ENCODE results near the gene ATP8B4.

ATP8B4 gene

DNA sequence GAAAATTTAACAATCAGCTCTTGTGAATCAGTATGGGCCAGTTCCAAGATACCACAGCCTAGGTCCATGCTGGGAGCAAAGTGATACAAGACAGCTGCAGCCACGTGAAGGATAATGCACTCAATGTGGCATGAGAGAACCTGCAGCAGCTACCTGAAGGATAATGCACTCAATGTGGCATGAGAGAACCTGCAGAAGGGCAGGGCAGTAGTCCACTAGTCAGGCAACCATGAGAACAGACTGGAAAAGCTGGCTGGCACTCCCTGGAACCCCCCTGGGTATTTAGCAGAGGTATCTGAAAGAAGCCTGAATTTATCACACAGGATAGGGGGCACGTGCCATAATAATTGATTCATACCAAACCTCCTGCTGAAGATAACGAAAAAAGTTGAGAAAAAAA lies 237.6 kb downstream of the ATP8B4 start:
- Histone ChIP-seq H3K9me3 (ENCODE audit: low read length) (no peaks in the 10 kb centered on the region), H3K4me1 (ENCODE audit: insufficient read depth, low read length, severe bottlenecking) (no peaks in the 10 kb centered on the region), H3K79me2 (ENCODE audit: insufficient read depth, low read length) (no peaks in the 10 kb centered on the region), H3K36me3 (ENCODE audit: insufficient read depth, low read length) (no peaks in the 10 kb centered on the region), H3K4me3 (ENCODE audit: low read depth, low read length, poor library complexity, severe bottlenecking) (no peak overlapping the region), H3K9me2 (ENCODE audit: low read depth, low read length) (no peaks in the 10 kb centered on the region), H2AFZ (ENCODE audit: low read length) (no peak overlapping the region), H3K27ac (ENCODE audit: low read depth, low read length, poor library complexity, severe bottlenecking) (no peak overlapping the region), H4K20me1 (ENCODE audit: insufficient read depth, low read length) (no peaks in the 10 kb centered on the region), H3K4me2 (ENCODE audit: low read length) (no peak overlapping the region), H3K27me3 (ENCODE audit: insufficient read depth, low read length) (no peaks in the 10 kb centered on the region), H3F3A (ENCODE audit: insufficient read depth, low read length) (no peaks in the 10 kb centered on the region), H3K9ac (ENCODE audit: low read length) (no peak overlapping the region)
- TF ChIP-seq EZH2 (IDR thresholded peaks at IDR 0.05; ENCODE audit: borderline replicate concordance, low read length) = no peak
- TF ChIP-seq, protein P1, sequence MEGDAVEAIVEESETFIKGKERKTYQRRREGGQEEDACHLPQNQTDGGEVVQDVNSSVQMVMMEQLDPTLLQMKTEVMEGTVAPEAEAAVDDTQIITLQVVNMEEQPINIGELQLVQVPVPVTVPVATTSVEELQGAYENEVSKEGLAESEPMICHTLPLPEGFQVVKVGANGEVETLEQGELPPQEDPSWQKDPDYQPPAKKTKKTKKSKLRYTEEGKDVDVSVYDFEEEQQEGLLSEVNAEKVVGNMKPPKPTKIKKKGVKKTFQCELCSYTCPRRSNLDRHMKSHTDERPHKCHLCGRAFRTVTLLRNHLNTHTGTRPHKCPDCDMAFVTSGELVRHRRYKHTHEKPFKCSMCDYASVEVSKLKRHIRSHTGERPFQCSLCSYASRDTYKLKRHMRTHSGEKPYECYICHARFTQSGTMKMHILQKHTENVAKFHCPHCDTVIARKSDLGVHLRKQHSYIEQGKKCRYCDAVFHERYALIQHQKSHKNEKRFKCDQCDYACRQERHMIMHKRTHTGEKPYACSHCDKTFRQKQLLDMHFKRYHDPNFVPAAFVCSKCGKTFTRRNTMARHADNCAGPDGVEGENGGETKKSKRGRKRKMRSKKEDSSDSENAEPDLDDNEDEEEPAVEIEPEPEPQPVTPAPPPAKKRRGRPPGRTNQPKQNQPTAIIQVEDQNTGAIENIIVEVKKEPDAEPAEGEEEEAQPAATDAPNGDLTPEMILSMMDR (IDR thresholded peaks at IDR 0.05; ENCODE audit: low read length) = no peak

DNA sequence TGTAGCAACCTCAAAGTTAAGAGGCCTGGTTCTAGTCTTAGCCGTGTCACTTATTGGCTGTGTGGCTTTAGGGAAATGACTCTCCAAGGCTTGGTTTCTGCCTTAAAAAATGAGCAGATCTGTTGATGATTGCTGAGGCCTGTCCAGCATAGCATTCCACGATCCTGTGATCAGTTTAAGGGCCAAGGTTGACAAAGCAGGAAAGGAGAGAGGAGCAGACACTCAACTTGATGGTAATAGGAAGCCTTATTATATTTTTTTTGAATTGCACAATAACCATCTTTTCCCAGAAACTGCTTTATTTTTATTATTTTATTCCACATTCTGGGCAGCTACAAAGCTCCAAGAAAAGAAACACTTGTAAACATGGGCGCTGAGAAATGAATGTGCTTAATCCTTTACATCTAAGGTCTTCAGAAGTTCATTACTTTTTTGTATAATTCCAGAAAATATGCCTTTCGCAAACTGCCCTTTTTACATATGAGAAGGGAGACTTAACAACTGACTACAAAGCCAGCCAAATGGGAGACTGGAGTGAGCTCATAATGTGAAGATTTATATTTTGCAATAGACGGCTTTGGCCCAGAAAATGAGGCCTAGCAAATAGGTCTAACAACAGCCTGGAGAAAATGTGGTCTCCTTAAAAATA lies 241.0 kb downstream of the ATP8B4 start:
- Histone ChIP-seq H3K9ac (ENCODE audit: low read length) (no peak overlapping the region), H3K4me1 (ENCODE audit: insufficient read depth, low read length, severe bottlenecking) (no peaks in the 10 kb centered on the region), H2AFZ (ENCODE audit: low read length) (no peak overlapping the region), H3K9me2 (ENCODE audit: low read depth, low read length) (no peaks in the 10 kb centered on the region), H3K27me3 (ENCODE audit: insufficient read depth, low read length) (no peaks in the 10 kb centered on the region), H3K79me2 (ENCODE audit: insufficient read depth, low read length) (no peaks in the 10 kb centered on the region), H3K4me3 (ENCODE audit: low read depth, low read length, poor library complexity, severe bottlenecking) (no peak overlapping the region), H3K36me3 (ENCODE audit: insufficient read depth, low read length) (no peaks in the 10 kb centered on the region), H3K9me3 (ENCODE audit: low read length) (no peaks in the 10 kb centered on the region), H3F3A (ENCODE audit: insufficient read depth, low read length) (no peaks in the 10 kb centered on the region), H4K20me1 (ENCODE audit: insufficient read depth, low read length) (no peaks in the 10 kb centered on the region), H3K4me2 (ENCODE audit: low read length) (no peak overlapping the region), H3K27ac (ENCODE audit: low read depth, low read length, poor library complexity, severe bottlenecking) (no peak overlapping the region)
- TF ChIP-seq, protein P1 (IDR thresholded peaks at IDR 0.05; ENCODE audit: low read length) = no peak
- no peak for TF ChIP-seq EZH2 (IDR thresholded peaks at IDR 0.05; ENCODE audit: borderline replicate concordance, low read length)

DNA sequence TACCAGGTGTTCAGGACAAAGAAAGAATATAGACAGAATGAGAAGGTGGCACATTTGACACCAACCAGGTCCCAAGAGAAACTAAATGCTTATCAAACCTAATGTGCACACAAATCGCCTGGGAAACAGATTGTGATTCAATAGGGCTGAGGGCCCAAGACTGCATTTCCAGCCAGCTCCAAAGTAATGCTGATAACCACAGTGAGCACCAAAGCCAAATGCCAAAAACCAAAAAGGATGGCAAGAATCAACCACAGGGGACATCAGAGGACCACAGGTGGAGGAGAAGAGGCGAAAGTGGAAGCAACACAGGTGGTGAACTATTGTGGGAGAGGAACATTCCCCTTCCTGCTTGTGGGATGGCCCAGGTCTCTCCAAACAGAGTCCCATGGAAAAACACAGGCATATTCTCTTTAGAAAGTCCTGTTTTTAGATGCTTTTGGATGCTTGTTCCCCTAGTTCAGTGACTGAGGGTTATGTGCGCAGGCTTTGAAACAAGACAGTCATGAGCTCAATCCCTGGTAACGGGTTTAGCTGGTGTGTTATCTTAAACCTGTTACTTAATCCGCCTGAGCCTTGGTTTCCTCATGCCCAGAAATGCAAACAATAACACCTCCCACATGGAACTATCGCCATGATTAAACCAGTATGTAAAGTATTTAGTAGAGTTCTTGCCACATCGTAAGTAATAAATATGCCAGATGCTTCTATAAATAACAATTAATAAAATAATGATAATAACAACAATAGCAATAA lies 241.7 kb downstream of the ATP8B4 start:
- Histone ChIP-seq H3K4me3 (ENCODE audit: low read depth, low read length, poor library complexity, severe bottlenecking) (no peak overlapping the region), H3K9ac (ENCODE audit: low read length) (no peak overlapping the region), H3F3A (ENCODE audit: insufficient read depth, low read length) (no peaks in the 10 kb centered on the region), H2AFZ (ENCODE audit: low read length) (no peak overlapping the region), H3K27ac (ENCODE audit: low read depth, low read length, poor library complexity, severe bottlenecking) (no peak overlapping the region), H3K79me2 (ENCODE audit: insufficient read depth, low read length) (no peaks in the 10 kb centered on the region), H3K36me3 (ENCODE audit: insufficient read depth, low read length) (no peaks in the 10 kb centered on the region), H3K27me3 (ENCODE audit: insufficient read depth, low read length) (no peaks in the 10 kb centered on the region), H4K20me1 (ENCODE audit: insufficient read depth, low read length) (no peaks in the 10 kb centered on the region), H3K9me3 (ENCODE audit: low read length) (no peaks in the 10 kb centered on the region), H3K4me2 (ENCODE audit: low read length) (no peak overlapping the region), H3K9me2 (ENCODE audit: low read depth, low read length) (no peaks in the 10 kb centered on the region), H3K4me1 (ENCODE audit: insufficient read depth, low read length, severe bottlenecking) (no peaks in the 10 kb centered on the region)
- TF ChIP-seq, protein P1 (IDR thresholded peaks at IDR 0.05; ENCODE audit: low read length) = no peak
- no peak for TF ChIP-seq EZH2 (IDR thresholded peaks at IDR 0.05; ENCODE audit: borderline replicate concordance, low read length)
